Suppressor macrophage (primary cell): ENCODE data around the gene CSF3R.
"Not testable (repeated sequence)": the region's sequence is repeated elsewhere in the genome, so short reads cannot be mapped to it uniquely, and the experiment has no call there.

ENCODE experiments used
- DNase-seq, 4 experiments: peaks; one replicate each; pipeline ENCODE4 v3.0.0-alpha.2; 2020 to 2022

The CSF3R gene

DNA sequence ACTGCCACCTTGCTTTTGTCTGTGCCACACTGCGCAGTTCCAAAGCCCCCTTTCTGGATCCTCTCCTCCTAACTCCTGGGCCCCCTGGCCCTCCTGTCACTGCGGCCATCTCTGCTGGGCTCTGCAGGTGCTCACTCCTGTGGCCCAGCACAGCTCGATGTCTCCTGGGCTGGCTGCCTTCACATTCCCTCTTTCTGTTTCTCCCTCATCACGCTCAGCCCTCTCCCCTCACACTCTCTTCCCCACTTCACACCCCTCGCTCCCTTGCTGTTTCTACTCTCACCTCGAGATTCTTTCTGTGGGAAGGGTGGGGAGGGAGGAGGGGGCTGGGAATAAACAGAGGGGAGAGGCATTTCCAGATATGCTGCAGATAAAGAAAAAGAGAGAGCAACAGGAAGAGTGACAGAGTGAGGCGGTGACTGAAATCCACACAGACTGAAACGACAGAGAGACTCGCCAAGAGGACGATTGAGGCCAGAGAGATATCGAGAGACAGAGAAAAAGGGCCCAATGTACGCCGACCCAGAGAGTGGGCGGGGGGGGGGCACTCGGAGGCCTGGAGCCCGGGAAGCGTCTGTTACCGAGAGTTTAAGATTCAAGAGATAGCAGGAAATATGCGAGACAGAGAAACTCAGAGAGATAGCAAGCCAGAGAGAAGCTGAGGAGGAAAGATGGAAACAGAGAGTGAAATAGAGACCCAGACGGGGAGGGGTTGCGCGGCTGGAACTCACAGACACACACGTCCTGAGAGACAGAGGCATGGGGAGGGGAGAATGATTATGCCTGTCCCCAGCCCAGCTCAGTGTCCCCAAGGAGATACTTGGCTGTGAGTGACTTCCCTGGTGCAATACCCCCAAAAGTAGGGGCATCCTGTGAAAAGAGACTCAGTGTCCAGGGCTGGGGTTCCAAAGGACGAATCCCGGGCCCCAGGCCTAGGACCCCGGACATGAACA, 666 bp downstream of the CSF3R start:
- DNase-seq, result peak in 3 of 4 experiments; percentile 14 to 45 (median 43)

DNA sequence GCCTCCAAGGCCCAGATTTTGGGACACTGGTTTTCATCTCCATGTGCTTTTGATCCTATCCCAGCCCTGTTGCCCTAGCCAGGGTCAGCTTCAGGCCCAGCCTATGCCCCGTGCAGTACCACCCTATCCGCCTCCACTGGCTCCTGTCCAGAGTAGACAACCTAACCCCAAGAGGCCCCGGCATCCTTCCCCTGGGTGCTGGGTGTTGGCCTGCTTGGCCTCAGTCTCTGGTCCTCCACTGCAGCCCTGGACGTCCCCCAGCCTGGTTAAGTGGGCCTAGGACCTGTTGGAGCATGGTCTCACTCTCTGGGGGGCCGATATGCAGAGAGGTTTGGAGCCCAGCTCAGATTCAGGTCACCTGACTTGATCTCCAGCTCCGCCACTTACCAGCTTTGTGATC, 1.6 kb downstream of the CSF3R start:
- no peak for DNase-seq

DNA sequence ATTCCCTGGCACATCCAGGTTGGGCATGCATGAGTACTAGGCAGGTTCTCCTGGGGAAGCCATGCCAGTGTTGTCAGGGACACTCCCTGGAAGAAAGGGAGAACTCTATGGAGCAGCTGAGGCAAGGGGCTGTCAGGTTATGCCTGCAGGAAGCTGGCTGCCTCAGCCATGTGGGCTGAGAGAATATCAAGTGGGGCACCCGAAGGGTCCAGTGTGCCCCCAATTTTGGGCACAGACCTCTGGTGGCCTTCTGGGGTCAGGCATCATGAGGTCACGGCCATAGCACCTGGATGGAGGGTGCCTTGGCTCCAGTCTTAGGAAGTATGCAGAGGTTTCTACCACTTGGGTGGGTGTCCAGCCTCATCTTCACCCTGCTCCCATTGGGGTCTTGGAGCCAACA, 2.6 kb downstream of the CSF3R start:
- no peak for DNase-seq

DNA sequence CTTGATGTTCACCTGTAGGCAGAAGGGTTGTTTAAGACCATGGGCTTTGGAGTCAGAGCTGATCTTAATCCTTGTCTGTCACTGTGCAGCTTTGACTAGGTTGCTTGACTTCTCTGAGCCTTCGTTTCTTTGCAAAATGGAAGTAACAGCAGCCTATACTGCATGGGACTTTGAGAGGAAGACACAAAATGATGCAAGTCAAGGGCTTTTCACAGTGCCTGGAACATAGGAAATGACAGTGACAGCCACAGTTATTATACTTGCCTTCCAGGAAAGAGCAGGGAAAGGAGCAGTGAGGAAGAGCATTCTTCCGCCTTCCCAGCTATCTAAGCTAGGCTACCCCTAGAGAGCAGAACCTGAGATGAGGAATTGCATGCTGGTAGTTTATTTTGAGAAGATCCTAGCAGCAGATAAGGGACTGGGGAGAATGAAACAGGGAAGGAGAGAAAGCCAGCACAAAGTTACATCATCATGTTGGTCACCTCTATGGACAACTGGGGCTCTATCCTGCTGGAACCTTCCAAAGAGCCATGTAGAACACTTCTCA, 3.1 kb downstream of the CSF3R start:
- DNase-seq, result no peak

DNA sequence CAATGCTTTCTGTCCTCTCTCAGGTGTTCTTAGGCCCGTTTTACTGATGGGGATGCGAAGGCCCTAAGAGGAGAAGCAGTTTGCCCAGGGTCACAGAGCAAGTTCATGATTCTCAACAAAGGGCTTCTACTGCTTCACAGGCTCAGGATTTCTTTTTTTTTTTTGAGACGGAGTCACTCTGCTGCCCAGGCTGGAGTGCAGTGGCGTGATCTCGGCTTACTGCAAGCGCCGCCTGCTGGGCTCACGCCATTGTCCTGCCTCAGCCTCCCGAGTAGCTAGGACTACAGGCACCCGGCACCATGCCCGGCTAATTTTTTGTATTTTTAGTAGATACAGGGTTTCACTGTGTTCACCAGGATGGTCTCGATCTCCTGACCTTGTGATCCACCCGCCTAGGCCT, 5.1 kb downstream of the CSF3R start:
- not testable (repeated sequence) for DNase-seq

DNA sequence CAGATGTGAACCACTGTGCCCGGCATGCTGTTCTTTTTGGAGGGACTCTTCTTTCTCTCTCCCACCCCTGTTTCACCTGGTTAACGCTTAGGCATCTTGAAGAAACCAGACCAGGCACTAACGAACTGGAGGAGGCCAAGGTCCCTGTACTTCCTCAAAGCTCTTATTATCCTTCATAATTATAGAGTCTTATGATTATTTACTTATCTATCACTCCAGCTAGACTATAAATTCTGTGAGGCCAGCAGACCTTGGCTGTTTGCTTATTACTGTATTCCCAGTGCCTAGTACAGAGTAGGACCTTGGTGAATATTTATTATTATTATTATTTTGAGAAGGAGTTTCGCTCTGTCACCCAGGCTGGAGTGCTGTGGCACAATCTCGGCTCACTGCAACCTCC, 5.8 kb downstream of the CSF3R start:
- DNase-seq, result no peak

DNA sequence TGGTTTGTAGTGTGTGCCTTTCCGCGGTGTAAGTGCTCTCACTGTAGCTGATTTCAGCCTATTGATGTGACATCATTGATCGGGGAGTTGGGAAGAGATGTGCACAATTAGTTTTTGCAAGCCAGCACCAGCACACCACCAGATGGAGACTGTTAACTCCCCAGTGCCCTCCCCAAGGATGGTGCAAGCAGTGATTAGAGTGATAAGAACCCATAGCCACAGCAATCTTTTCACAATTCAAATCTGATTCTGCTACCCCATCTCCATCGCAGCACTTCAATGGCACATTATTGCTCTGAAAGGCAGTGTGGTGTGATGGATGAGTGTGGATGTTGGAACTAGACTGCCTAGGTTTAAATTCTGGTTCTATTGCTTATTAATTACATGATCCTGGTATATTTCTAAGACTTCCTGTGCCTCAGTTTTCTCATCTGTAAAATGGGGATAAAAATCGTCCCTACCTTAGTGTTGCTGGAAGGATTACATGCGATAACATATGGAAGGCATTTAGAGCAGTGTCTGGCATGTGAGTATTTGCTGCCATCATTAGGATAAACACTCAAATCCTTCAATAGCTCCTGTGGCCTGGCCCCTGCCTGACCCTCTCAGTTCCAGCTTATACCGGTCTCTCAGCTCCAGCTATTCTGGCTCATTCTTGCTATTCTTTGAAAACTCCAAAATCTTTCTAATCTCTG, 6.7 kb downstream of the CSF3R start:
- DNase-seq, result no peak

DNA sequence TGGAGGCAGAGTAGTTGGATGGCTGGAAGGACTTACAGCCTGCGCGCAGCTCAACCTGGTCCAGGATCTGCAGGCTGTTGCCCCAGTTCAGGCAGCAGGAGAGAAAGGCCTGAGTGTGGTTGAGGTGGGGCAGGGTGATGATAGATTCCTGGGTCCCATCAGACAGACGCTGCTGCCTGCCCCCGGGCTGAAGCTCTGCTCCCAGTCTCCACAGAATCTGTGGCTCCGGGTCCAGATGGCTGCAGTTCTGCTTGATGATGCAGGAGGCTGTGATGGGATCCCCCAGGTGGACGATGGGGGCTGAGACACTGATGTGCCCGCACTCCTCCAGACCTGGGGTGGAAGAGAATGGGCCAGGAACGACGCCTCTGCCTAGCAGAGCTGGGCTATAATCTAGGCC, 7.4 kb downstream of the CSF3R start:
- DNase-seq, result no peak

DNA sequence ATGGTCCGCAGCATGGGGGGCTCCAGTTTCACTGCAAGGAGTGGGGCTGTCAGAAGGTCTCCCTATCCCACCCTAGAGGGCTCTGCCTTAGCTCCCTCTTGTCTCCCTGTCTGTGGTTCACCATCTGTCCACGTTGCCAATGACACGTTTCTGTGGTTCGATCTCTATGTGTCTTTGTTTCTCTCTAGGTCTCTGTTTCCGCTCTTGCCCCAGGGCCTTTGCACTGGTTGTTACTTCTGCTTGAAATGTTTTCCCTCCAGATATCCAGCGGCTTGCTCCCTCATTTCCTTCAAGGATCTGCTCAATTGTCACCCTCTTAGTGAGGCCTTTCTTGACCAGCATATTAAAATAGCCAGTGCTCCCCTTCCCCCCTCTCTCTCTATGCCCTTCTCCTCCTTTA, 10.1 kb downstream of the CSF3R start:
- no peak for DNase-seq

DNA sequence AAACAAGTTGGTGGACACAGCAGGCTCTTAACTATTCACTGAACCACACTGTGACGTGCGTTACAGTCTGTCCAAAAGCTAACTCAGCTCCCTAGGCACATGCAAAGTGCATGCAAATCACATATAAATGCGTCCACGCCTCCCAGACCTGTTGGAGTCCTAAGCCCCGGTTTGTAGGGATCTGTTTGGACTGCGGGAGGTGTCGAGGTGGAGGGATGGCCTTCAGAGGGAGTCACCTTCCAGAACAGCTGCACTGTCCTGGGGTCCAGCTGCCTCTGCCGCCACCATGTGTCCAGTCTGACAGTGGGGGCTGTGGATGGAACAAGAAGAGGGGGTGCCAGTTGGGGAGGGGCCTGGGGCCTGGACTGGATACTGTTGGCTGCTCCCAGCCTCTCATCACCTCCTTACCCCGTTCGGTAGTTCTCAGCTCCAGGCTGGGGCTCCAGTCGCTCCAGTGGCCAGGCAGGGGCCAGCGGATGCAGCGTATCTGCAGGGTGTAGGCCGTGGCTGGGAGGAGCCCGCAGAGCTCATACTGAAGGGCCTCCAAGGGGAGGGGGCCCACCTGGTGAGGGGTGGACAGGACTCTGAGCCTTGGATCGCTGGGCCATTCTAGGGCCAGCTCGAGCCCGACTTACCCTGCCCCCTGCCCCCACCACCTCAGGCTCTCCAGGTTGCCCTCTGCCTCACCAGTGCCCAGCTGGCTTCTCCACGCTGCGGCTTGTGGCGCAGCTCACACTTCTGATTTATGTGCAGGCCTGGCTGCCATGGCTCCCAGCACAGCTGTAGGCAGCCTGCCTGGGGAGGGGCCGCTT, 10.7 kb downstream of the CSF3R start:
- DNase-seq, result no peak

DNA sequence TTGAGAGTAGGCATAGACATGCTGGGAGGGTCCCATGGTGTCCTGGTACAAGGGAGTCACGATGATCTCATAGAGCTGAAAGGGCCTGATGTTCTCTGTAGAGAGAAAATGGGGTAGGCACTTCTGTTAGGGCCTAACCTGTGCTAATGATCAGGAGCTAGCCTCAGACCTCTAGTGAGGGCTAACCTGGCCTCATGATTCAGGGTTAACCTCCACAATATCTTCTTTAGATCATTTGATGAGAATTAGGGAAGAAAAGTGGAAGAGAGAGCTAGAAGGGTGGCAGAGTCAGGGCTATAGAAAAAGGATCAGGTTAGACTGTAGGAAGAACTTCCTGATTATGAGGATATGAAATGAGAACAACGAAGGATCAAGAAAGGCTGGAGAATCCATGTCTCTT, 13.6 kb downstream of the CSF3R start:
- DNase-seq, result no peak

DNA sequence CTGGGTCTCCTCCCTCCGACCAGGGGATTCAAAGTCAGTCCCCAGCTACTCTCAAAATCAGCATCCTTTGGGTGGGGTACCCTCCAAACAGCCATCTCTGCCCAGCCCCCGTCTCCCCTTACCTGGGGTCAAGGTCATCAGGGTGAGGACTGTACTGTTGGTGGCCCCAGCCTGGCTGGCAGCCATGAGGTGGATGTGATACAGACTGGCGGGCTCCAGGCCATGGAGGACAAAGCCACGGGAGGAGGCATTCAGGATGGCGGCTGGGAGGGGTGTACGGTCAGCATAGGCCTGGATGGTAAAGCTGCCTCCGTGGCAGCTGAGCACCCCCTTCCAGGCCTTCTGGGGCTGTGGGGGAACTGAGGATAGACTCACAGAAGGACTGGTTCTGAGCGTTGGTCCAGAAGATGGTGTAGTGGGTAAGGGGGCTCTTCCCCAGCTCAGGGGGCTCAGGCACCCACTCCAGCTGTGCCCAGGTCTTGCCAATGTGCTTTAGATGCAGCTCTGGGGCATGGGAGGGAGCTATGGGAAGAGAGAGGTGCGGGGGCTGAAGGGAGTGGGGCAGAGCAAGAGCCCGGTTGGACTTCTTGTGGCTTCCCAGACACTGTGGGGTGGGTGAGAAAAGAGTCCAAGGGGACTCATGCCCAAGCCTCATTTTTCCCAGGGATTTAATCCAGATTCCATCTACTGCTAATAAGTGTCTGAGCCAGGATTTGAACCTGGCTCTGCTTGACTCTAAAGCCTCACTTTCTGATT, 14.8 kb downstream of the CSF3R start:
- DNase-seq, result no peak

DNA sequence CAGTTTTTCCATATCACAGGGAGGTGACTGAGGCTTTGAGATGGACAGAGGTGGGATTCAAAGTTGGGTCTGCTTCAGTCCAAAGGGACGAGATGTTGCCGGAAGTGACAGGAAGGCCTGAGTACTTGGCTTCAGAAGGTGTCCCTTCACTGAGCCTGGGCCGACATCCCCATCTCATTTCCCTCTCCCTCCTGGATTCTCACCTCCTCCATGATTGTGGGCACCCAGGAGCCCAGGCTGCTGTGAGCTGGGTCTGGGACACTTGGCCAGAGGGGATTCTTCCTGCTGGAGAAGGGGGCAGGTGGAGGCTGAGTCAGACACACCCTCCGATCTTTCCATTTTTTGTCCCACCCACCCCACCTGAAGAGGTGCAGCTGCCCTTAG, 15.7 kb downstream of the CSF3R start:
- DNase-seq, result no peak

DNA sequence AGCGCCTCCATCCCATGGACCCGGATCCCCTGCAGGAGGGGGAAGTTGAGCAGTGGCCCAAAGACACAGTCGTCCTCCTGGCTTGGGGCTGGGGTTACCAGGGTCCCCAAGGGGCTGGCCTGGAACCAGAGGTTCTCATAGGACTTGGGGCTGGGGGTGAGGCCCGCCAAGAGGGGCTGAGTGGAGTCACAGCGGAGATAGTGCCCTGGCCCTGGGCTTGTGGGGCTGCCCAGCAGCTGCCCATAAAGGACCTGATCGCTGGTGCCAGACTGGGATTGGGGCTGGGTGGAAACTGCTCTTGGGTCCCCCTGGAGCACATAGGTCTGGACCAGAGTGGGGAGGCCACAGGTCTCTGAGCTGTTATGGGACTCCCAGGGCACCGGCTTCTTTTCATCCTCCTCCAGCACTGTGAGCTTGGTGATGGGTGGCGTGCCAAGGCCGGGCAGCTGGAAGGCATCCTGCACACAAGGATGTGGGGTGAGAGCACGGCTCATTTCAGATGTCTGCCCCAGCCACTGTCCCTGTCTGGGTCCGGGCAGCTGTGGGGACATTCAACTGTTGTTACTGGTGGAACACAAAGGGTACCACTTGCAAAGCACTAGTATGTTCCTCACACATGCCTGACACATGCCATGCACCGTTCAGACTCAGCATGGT, 16.2 kb downstream of the CSF3R start:
- no peak for DNase-seq

DNA sequence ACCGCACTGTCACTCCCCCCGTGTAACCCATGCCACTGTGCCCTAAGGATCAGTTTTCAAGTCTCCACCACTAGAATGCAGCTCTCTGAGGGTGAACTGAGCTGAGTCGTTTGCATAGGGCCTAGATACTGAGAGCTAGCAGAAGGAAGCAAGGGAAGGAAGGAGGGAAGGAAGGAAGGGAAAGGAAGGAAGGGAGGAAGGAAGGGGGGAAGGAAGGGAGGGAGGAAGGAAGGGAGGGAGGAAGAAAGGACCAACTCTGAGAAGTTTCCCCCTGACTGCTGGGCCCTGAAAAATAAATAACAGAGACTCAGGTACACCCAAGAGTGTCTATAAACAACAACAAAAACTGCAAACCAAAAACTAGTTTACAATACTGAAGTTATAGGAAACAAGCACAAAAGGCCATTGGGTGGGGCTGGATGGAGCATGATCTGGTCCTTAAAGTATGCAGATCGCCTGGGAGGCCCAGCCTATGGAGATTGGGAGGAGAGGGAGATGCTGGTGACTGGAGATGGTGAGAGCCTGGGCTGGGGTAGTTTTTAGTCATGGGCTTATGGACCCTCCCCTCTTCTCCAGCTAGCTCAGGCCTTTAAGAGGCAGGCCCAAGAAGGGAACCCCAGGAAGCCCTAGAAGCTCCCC, 16.9 kb downstream of the CSF3R start:
- DNase-seq, result no peak

DNA sequence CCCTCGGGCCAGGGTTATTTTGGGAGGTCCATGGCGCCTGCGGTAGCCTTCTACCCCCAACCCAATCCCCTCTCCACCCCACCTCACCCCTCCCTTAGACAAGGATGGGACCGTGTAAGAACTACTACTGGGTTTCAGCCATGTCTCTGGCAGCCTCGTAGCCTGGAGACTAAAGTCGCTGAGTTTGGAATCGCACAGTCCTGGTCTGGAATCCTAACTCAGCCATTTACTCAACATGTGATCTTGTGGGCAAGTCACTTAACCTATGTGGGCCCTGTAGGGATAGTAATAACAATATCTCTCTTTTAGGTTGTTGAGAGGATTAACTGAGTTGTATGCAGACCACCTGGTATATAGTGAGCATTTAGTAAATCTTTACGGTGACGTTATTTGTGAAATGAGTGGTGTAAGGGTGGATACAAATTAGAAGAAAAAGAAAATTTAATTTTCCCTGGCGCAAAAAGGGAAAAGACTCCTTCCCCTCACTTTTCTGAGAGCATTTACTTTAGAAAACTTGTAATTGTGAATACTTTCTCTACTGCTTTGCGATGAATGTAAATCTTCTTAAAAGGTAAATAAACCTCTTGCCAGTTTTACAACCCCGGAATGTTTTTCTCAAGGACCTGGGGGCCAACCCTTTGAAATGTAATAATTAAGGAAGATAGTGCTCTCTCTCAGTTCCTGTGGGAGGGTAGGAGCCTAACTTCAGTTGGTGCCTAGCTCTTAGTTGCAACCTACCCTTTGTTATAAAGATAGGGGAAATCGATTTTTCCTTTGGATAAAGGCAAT, 17.9 kb downstream of the CSF3R start:
- DNase-seq, result peak in 3 of 4 experiments; percentile 10 to 61 (median 46)

DNA sequence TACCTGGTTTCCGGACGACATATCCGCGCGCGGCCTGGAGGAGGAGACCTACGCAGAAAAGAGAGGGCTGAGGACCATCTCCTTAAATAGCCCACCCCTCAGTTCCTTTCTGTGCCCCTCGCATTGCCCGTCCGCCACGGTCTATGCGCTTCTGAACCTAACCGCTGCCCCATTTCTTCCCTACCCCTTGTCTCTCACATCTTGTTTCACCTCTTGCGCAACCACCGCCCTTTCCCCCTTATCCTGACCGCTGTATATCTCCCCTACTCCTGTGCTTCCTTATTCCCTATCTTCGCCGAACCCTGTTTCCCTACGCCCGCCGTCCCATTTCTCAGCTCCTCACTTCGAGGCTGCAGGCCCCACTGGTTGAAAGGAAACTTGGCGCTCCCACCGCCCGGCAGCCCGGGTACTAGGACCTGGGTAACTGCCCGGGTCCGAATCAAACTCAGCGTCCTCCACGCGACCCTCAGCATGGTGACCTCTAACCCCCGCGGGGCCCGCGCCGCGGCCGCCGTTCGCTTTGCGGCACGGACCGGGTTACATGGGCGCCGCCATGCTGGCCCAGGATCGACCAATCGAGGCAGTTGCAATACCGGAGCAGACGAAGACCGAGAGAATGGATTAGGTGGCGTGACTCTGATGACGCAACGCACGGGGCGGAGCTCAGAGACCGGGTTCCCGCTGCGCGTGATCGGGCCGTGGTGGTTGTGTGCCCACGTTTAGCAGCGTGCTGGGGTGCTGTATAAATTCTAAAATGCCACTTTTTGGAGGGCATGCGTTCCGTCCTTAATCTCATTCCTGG, 18.7 kb downstream of the CSF3R start, which contains the start of gene MRPS15:
TSS of gene MRPS15 (minus strand) at position 582 of the 802 bp plus-strand sequence. CDS start at position 473, 109 bp downstream.
- peak; percentile 99 for DNase-seq

DNA sequence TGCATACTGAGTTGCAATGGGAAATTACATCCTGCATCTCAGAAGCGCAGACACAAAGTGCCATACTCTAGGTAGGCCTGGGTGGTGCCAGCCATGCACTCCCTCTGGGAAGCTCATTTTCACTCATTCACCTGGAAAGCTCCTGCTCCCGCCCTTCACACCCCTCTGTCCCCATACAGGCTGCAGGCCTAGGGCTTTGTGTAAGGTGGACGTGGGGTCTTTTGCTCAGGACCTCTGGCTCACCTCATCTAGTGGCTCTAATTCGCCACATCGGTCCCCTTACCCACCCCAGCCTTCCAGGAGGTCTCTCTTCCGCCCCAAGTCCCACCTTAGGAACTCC, 19.3 kb downstream of the CSF3R start:
- DNase-seq, result no peak

DNA sequence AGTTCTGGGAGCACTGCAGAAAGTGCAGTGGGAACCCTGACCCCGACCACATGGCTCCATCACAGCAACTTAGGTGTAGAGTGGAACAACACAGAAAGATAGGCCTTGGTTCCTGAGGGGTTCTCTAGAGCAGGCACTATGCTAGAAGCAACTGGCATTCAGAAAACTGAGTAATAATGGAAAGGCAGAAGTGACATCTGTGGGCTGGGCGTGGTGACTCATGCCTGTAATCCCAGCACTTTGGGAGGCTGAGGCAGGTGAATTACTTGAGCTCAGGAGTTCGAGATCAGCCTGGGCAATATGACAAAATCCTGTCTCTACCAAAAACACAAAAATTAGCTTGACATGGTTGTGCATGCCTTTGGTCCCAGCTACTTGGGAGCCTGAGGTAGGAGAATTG, 23.8 kb downstream of the CSF3R start:
- DNase-seq, result peak; percentile 44 to 61 (median 56)
